HepG2 (cell line): ENCODE data around the gene PELI3. TPM values are rescaled to one million over a fixed set of nuclear protein-coding genes. Genes with fewer than 3 reads are reported as not detected.

Experiments used
- ELF4 ChIP-seq: sonication (generic); formaldehyde crosslinking; IDR thresholded peaks from 2 replicates; pipeline ENCODE4 v1.5.0; 2020; ENCODE audit warnings: missing genetic modification reagents, mild to moderate bottlenecking, moderate library complexity, borderline replicate concordance
- FOXK1 ChIP-seq: sonication (generic); formaldehyde crosslinking; IDR thresholded peaks from 2 replicates; pipeline ENCODE4 v1.4.0; 2020; ENCODE audit warnings: low read depth, missing genetic modification reagents, borderline replicate concordance
- KLF11 ChIP-seq: IDR thresholded peaks from 2 replicates; pipeline ENCODE4 v1.6.1; 2016; ENCODE audit warnings: missing compliant biosample characterization
- MIER3 ChIP-seq: IDR thresholded peaks from 2 replicates; pipeline ENCODE4 v1.6.1; 2016; ENCODE audit warnings: missing compliant biosample characterization, borderline replicate concordance
- NR2F6 ChIP-seq, 2 experiments: IDR thresholded peaks; 2 replicates each; pipeline ENCODE4 v1.6.1; 2016; ENCODE audit warnings: antibody characterized with exemption in 1 of 2, mild to moderate bottlenecking in 1 of 2
- ZMYM4 ChIP-seq: sonication (generic); formaldehyde crosslinking; IDR thresholded peaks from 2 replicates; pipeline ENCODE4 v1.8.1; 2023; ENCODE audit warnings: mild to moderate bottlenecking, missing genetic modification reagents
- ZNF496 ChIP-seq: sonication (generic); formaldehyde crosslinking; IDR thresholded peaks from 2 replicates; pipeline ENCODE4 v1.8.1; 2023; ENCODE audit warnings: mild to moderate bottlenecking, moderate library complexity, missing genetic modification reagents; ENCODE audit not compliant: insufficient replicate concordance
- polyA plus RNA-seq, 8 experiments: library from polyadenylated mRNA; depleted of rRNA in 3 of 8; stranded (reverse) in 7 of 8; unstranded in 1 of 8; fragments of >200 nt; fragmentation: Illumina TruSeq in 4 of 8; extraction: Trizol in 4 of 8; gene quantifications; 2 replicates each; pipeline versions ENCODE4 v1.2.1 to v1.2.3, GENCODE V29; 2011 to 2016; ENCODE audit warnings: low read depth in 4 of 8, missing spikeins in 1 of 8, mixed read lengths in 1 of 8; ENCODE audit not compliant: insufficient read depth in 1 of 8
- total RNA-seq, 5 experiments: library from RNA; depleted of rRNA; stranded (reverse); fragments of >200 nt; fragmentation: Illumina TruSeq; extraction: Trizol; gene quantifications; 2 replicates each; pipeline ENCODE4 v1.2.3, GENCODE V29; 2016; ENCODE audit warnings: low read depth in 1 of 5
- TF ChIP-seq, protein P1 (sequence below), 2 experiments: fragments of 450-650 bp in 1 of 2; sonication (generic) in 1 of 2; formaldehyde crosslinking in 1 of 2; IDR thresholded peaks; 2 replicates each; pipeline versions ENCODE4 v1.6.1 to v1.8.0; 2016 to 2022; ENCODE audit warnings: antibody characterized with exemption in 1 of 2, mild to moderate bottlenecking in 1 of 2, missing genetic modification reagents in 1 of 2
- TF ChIP-seq, protein P2 (sequence below): sonication (generic); formaldehyde crosslinking; IDR thresholded peaks from 2 replicates; pipeline ENCODE4 v1.5.0; 2020; ENCODE audit warnings: missing genetic modification reagents
- TF ChIP-seq, protein P3 (sequence below): sonication (generic); formaldehyde crosslinking; IDR thresholded peaks from 2 replicates; pipeline ENCODE4 v1.5.1; 2020; ENCODE audit warnings: missing genetic modification reagents, mild to moderate bottlenecking, borderline replicate concordance
- TF ChIP-seq, protein P4 (sequence below): IDR thresholded peaks from 2 replicates; pipeline ENCODE4 v1.6.1; 2016; ENCODE audit warnings: missing compliant biosample characterization, missing genetic modification reagents, borderline replicate concordance
- TF ChIP-seq, protein P5 (sequence below): IDR thresholded peaks from 2 replicates; pipeline ENCODE4 v1.6.1; 2012; ENCODE audit warnings: low read depth, low read length, improper control_type of control experiment

Gene PELI3
- total and polyA plus RNA-seq, 2 of the 13 experiments (the other 11 are each of a cell fraction or from before 2014, with no cell fraction given) = 2.0 to 4.0 TPM

DNA sequence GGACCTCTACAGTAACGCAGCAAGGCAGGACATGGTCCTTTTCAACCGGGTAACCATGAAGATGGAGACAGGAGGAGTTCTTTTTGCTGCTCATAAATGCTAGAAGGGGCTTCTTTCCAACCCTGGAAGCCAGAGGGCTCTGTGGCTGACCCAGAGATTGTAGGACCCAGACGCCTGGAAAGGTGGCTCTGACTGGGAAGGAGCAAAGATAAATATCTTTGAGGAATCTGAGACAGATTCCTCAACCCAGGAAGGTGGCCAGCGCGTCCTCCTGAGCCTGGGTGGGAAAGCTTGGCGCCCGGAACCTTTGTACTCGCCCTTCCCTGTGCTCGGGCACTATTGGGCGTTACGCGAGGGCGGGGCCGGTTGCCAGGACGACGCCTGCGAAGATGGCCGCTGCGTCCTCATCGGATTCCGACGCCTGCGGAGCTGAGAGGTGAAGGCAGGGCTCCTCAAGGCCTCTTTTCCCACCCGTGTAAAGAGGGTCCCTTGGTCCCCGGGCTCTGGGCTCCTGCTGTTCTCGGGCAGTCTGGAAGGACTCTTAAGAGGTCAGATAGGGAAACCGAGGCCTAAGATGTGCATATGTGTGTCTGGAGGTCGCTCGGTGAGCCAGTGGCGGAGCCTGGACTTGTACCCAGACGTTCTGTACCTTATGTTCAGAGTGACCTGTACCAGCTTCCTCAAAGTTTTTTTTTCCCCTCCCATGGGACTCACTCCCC lies 43.7 kb downstream of the PELI3 start, which contains the start of gene BBS1 (continued):
- TF ChIP-seq, protein P1, sequence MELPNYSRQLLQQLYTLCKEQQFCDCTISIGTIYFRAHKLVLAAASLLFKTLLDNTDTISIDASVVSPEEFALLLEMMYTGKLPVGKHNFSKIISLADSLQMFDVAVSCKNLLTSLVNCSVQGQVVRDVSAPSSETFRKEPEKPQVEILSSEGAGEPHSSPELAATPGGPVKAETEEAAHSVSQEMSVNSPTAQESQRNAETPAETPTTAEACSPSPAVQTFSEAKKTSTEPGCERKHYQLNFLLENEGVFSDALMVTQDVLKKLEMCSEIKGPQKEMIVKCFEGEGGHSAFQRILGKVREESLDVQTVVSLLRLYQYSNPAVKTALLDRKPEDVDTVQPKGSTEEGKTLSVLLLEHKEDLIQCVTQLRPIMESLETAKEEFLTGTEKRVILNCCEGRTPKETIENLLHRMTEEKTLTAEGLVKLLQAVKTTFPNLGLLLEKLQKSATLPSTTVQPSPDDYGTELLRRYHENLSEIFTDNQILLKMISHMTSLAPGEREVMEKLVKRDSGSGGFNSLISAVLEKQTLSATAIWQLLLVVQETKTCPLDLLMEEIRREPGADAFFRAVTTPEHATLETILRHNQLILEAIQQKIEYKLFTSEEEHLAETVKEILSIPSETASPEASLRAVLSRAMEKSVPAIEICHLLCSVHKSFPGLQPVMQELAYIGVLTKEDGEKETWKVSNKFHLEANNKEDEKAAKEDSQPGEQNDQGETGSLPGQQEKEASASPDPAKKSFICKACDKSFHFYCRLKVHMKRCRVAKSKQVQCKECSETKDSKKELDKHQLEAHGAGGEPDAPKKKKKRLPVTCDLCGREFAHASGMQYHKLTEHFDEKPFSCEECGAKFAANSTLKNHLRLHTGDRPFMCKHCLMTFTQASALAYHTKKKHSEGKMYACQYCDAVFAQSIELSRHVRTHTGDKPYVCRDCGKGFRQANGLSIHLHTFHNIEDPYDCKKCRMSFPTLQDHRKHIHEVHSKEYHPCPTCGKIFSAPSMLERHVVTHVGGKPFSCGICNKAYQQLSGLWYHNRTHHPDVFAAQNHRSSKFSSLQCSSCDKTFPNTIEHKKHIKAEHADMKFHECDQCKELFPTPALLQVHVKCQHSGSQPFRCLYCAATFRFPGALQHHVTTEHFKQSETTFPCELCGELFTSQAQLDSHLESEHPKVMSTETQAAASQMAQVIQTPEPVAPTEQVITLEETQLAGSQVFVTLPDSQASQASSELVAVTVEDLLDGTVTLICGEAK (IDR thresholded peaks at IDR 0.05) = peak; percentile 32; the same call in 1 of the 2 replicates
- TF ChIP-seq, protein P1 (CRISPR knock-in tag; IDR thresholded peaks at IDR 0.05) = peak; percentile 72; the same call in 1 of the 2 replicates
- TF ChIP-seq NR2F6 (IDR thresholded peaks at IDR 0.05) (no peak), NR2F6 (CRISPR knock-in tag; IDR thresholded peaks at IDR 0.05) (peak; percentile 15; the same call in 1 of the 2 replicates), FOXK1 (CRISPR knock-in tag) (peak; percentile 68; the same call in 1 of the 2 replicates), ELF4 (CRISPR knock-in tag) (no peak), KLF11 (CRISPR knock-in tag) (no peak), ZNF496 (no peak), ZMYM4 (CRISPR knock-in tag) (peak; percentile 76; the same call in 1 of the 2 replicates), MIER3 (CRISPR knock-in tag) (peak; percentile 68; the same call in 1 of the 2 replicates)
- TF ChIP-seq, protein P2, sequence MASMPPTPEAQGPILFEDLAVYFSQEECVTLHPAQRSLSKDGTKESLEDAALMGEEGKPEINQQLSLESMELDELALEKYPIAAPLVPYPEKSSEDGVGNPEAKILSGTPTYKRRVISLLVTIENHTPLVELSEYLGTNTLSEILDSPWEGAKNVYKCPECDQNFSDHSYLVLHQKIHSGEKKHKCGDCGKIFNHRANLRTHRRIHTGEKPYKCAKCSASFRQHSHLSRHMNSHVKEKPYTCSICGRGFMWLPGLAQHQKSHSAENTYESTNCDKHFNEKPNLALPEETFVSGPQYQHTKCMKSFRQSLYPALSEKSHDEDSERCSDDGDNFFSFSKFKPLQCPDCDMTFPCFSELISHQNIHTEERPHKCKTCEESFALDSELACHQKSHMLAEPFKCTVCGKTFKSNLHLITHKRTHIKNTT (CRISPR knock-in tag) = no peak
- TF ChIP-seq, protein P3, sequence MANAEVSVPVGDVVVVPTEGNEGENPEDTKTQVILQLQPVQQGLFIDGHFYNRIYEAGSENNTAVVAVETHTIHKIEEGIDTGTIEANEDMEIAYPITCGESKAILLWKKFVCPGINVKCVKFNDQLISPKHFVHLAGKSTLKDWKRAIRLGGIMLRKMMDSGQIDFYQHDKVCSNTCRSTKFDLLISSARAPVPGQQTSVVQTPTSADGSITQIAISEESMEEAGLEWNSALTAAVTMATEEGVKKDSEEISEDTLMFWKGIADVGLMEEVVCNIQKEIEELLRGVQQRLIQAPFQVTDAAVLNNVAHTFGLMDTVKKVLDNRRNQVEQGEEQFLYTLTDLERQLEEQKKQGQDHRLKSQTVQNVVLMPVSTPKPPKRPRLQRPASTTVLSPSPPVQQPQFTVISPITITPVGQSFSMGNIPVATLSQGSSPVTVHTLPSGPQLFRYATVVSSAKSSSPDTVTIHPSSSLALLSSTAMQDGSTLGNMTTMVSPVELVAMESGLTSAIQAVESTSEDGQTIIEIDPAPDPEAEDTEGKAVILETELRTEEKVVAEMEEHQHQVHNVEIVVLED (CRISPR knock-in tag) = peak; percentile 61; the same call in 1 of the 2 replicates
- TF ChIP-seq, protein P4, sequence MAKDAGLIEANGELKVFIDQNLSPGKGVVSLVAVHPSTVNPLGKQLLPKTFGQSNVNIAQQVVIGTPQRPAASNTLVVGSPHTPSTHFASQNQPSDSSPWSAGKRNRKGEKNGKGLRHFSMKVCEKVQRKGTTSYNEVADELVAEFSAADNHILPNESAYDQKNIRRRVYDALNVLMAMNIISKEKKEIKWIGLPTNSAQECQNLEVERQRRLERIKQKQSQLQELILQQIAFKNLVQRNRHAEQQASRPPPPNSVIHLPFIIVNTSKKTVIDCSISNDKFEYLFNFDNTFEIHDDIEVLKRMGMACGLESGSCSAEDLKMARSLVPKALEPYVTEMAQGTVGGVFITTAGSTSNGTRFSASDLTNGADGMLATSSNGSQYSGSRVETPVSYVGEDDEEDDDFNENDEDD (CRISPR knock-in tag) = peak; percentile 63
- TF ChIP-seq, protein P5, sequence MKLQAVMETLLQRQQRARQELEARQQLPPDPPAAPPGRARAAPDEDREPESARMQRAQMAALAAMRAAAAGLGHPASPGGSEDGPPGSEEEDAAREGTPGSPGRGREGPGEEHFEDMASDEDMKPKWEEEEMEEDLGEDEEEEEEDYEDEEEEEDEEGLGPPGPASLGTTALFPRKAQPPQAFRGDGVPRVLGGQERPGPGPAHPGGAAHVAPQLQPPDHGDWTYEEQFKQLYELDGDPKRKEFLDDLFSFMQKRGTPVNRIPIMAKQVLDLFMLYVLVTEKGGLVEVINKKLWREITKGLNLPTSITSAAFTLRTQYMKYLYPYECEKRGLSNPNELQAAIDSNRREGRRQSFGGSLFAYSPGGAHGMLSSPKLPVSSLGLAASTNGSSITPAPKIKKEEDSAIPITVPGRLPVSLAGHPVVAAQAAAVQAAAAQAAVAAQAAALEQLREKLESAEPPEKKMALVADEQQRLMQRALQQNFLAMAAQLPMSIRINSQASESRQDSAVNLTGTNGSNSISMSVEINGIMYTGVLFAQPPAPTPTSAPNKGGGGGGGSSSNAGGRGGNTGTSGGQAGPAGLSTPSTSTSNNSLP = no peak
